GM12878 (cell line): Measurements from ENCODE around the gene C22orf15. TPM values are rescaled to one million over a fixed set of nuclear protein-coding genes. Genes with fewer than 3 reads are reported as not detected.

Experiments used
- ATF7 ChIP-seq: fragments of 450-650 bp; IDR thresholded peaks from 2 replicates; pipeline ENCODE4 v1.6.1; 2016; ENCODE audit warnings: low read depth, mild to moderate bottlenecking
- CBFB ChIP-seq: IDR thresholded peaks from 2 replicates; pipeline ENCODE4 v1.6.1; 2016; ENCODE audit warnings: antibody characterized with exemption, low read depth
- EED ChIP-seq: sonication (generic); IDR thresholded peaks from 2 replicates; pipeline ENCODE4 v1.6.1; 2016; ENCODE audit warnings: antibody characterized with exemption, low read depth
- EP300 ChIP-seq, 2 experiments: fragments of 150-350 bp in 1 of 2; IDR thresholded peaks; 2 replicates each; pipeline ENCODE4 v1.6.1; 2011 to 2012; ENCODE audit warnings: low read depth in 2 of 2, low read length in 2 of 2, borderline replicate concordance in 1 of 2, improper control_type of control experiment in 1 of 2, inconsistent platforms in 1 of 2; ENCODE audit not compliant: control insufficient read depth in 1 of 2
- ESRRA ChIP-seq: IDR thresholded peaks from 2 replicates; pipeline ENCODE4 v1.6.1; 2012; ENCODE audit warnings: mild to moderate bottlenecking, low read length, improper control_type of control experiment
- ETV6 ChIP-seq, 2 experiments: fragments of 450-650 bp in 1 of 2; IDR thresholded peaks in 1 of 2; conservative IDR thresholded peaks in 1 of 2; 2 replicates each; pipeline ENCODE4 v1.6.1; 2014; ENCODE audit warnings: antibody characterized with exemption in 1 of 2, borderline replicate concordance in 1 of 2, low read depth in 1 of 2, mild to moderate bottlenecking in 1 of 2, moderate library complexity in 1 of 2
- HDGF ChIP-seq: fragments of 450-650 bp; IDR thresholded peaks from 2 replicates; pipeline ENCODE4 v1.6.1; 2016; ENCODE audit warnings: antibody characterized with exemption
- IKZF1 ChIP-seq: fragments of 450-650 bp; conservative IDR thresholded peaks from 2 replicates; pipeline ENCODE4 v1.6.1; 2017; ENCODE audit warnings: antibody characterized with exemption, mild to moderate bottlenecking
- MYC ChIP-seq: IDR thresholded peaks from 2 replicates; pipeline ENCODE4 v1.6.1; 2011; ENCODE audit warnings: mild to moderate bottlenecking, low read length, moderate library complexity, inconsistent platforms; ENCODE audit not compliant: insufficient read depth, insufficient replicate concordance, insufficient read length, severe bottlenecking
- RELB ChIP-seq: fragments of 450-650 bp; IDR thresholded peaks from 2 replicates; pipeline ENCODE4 v1.6.1; 2017; ENCODE audit warnings: low read depth, mild to moderate bottlenecking, moderate library complexity
- ZBTB33 ChIP-seq: fragments of 450-650 bp; IDR thresholded peaks from 2 replicates; pipeline ENCODE4 v1.6.1; 2017; ENCODE audit warnings: mild to moderate bottlenecking
- ZBTB40 ChIP-seq: fragments of 450-650 bp; IDR thresholded peaks from 2 replicates; pipeline ENCODE4 v1.6.1; 2016; ENCODE audit warnings: mild to moderate bottlenecking, moderate library complexity, borderline replicate concordance
- polyA plus RNA-seq, 11 experiments: library from polyadenylated mRNA; depleted of rRNA in 4 of 11; unstranded in 6 of 11; stranded (reverse) in 5 of 11; fragments of >200 nt; fragmentation: Nextera tagmentation in 4 of 11; fragmentation: Illumina TruSeq in 1 of 11; extraction: Ambion mirVana in 4 of 11; extraction: Trizol in 1 of 11; gene quantifications; 1 replicate in 1 of 11; 2 replicates in 10 of 11; pipeline versions ENCODE4 v1.2.1 to v1.2.3, GENCODE V29; 2011 to 2016; ENCODE audit warnings: inconsistent platforms in 2 of 11, missing spikeins in 2 of 11, low read depth in 1 of 11
- total RNA-seq, 4 experiments: library from RNA; depleted of rRNA in 3 of 4; stranded (reverse); fragments of >200 nt in 3 of 4; fragmentation: Illumina TruSeq in 1 of 4; extraction: Trizol in 1 of 4; gene quantifications; 2 replicates each; pipeline versions ENCODE4 v1.2.1 to v1.2.3, GENCODE V29; 2013 to 2021
- TF ChIP-seq, protein P1 (sequence below): fragments of 150-350 bp; IDR thresholded peaks from 2 replicates; pipeline ENCODE4 v1.6.1; 2014; ENCODE audit warnings: mild to moderate bottlenecking, low read depth, low read length
- TF ChIP-seq, protein P2 (sequence below): fragments of 150-350 bp; IDR thresholded peaks from 2 replicates; pipeline ENCODE4 v1.6.1; 2016; ENCODE audit warnings: low read depth, low read length

Gene C22orf15
- total and polyA plus RNA-seq, 10 of the 15 experiments (the other 5 are each of a cell fraction or from before 2014, with no cell fraction given) = 0.05 to 0.47 (median 0.13) TPM; not detected in 3

- TF ChIP-seq, protein P1, sequence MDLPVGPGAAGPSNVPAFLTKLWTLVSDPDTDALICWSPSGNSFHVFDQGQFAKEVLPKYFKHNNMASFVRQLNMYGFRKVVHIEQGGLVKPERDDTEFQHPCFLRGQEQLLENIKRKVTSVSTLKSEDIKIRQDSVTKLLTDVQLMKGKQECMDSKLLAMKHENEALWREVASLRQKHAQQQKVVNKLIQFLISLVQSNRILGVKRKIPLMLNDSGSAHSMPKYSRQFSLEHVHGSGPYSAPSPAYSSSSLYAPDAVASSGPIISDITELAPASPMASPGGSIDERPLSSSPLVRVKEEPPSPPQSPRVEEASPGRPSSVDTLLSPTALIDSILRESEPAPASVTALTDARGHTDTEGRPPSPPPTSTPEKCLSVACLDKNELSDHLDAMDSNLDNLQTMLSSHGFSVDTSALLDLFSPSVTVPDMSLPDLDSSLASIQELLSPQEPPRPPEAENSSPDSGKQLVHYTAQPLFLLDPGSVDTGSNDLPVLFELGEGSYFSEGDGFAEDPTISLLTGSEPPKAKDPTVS = no peak
- TF ChIP-seq ATF7 = no peak
- TF ChIP-seq, protein P2, sequence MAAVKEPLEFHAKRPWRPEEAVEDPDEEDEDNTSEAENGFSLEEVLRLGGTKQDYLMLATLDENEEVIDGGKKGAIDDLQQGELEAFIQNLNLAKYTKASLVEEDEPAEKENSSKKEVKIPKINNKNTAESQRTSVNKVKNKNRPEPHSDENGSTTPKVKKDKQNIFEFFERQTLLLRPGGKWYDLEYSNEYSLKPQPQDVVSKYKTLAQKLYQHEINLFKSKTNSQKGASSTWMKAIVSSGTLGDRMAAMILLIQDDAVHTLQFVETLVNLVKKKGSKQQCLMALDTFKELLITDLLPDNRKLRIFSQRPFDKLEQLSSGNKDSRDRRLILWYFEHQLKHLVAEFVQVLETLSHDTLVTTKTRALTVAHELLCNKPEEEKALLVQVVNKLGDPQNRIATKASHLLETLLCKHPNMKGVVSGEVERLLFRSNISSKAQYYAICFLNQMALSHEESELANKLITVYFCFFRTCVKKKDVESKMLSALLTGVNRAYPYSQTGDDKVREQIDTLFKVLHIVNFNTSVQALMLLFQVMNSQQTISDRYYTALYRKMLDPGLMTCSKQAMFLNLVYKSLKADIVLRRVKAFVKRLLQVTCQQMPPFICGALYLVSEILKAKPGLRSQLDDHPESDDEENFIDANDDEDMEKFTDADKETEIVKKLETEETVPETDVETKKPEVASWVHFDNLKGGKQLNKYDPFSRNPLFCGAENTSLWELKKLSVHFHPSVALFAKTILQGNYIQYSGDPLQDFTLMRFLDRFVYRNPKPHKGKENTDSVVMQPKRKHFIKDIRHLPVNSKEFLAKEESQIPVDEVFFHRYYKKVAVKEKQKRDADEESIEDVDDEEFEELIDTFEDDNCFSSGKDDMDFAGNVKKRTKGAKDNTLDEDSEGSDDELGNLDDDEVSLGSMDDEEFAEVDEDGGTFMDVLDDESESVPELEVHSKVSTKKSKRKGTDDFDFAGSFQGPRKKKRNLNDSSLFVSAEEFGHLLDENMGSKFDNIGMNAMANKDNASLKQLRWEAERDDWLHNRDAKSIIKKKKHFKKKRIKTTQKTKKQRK = no peak
- TF ChIP-seq ESRRA = no peak
- TF ChIP-seq MYC = no peak
- TF ChIP-seq CBFB = no peak
- no peak for TF ChIP-seq ZBTB40
- 0 out of 4 replicates have a peak, but pooled peaks of 1 of the 2 experiments have one; percentile 19 for TF ChIP-seq EP300 (IDR thresholded peaks at IDR 0.05; ENCODE audit: borderline replicate concordance in 1 of 2, control insufficient read depth in 1 of 2, low read depth in 2 of 2, low read length in 2 of 2)
- 0 out of 2 replicates have a peak, but pooled peaks have one; percentile 35 for TF ChIP-seq HDGF
- TF ChIP-seq IKZF1 = peak; percentile 12; the same call in 1 of the 2 replicates
- TF ChIP-seq ZBTB33 = no peak
- no peak for TF ChIP-seq RELB
- peak; percentile 76 for TF ChIP-seq EED
- TF ChIP-seq ETV6 (conservative IDR thresholded peaks at IDR 0.05 in 1 of 2, IDR thresholded peaks at IDR 0.05 in 1 of 2; ENCODE audit: borderline replicate concordance in 1 of 2, low read depth in 1 of 2) = no peak
These were observed 10.6 kb upstream of the C22orf15 start (continued) for GRCh38 chr22:23752090-23752691.
